GM23338 (cell line): ENCODE results near the gene PPBP. TPM values are rescaled to one million over a fixed set of nuclear protein-coding genes. Genes with fewer than 3 reads are reported as not detected.

Source experiments
- ATAC-seq: fragments of 200-7000 bp; cut with Tn5 transposase; 3 replicates; pipeline ENCODE4 v1.9.1; 2020
- DNase-seq: peaks from one replicate; pipeline ENCODE4 v3.0.0-alpha.2; 2015; ENCODE audit warnings: low spot score
- H2AFZ ChIP-seq: fragments of 200-600 bp; sonication (generic); 2 replicates; pipeline ENCODE4 v1.8.0; 2016; ENCODE audit warnings: antibody characterized with exemption, mild to moderate bottlenecking, moderate library complexity
- H3F3A ChIP-seq: fragments of 200-600 bp; sonication (generic); replicated peaks from 2 replicates; pipeline ENCODE4 v1.8.0; 2017; ENCODE audit warnings: antibody characterized with exemption, mixed run types, low read depth
- H3K27ac ChIP-seq: fragments of 200-600 bp; sonication (generic); 2 replicates; pipeline ENCODE4 v1.6.1; 2016; ENCODE audit warnings: low read depth
- H3K27me3 ChIP-seq: fragments of 200-600 bp; sonication (generic); 2 replicates; pipeline ENCODE4 v1.8.0; 2016; ENCODE audit warnings: mild to moderate bottlenecking, mixed run types, moderate library complexity; ENCODE audit not compliant: insufficient read depth
- H3K36me3 ChIP-seq: fragments of 200-600 bp; sonication (generic); 2 replicates; pipeline ENCODE4 v1.8.0; 2016; ENCODE audit warnings: mild to moderate bottlenecking; ENCODE audit not compliant: insufficient read depth
- H3K4me1 ChIP-seq: fragments of 200-600 bp; sonication (generic); 2 replicates; pipeline ENCODE4 v1.8.0; 2016; ENCODE audit warnings: mild to moderate bottlenecking, moderate library complexity; ENCODE audit not compliant: insufficient read depth
- H3K4me2 ChIP-seq: fragments of 200-600 bp; sonication (generic); 2 replicates; pipeline ENCODE4 v1.7.1; 2017; ENCODE audit warnings: mixed run types
- H3K4me3 ChIP-seq: fragments of 200-600 bp; sonication (generic); 2 replicates; pipeline ENCODE4 v1.6.1; 2016; ENCODE audit warnings: mixed run types
- H3K79me2 ChIP-seq: fragments of 200-600 bp; sonication (generic); replicated peaks from 2 replicates; pipeline ENCODE4 v1.8.0; 2017; ENCODE audit warnings: mild to moderate bottlenecking; ENCODE audit not compliant: insufficient read depth
- H3K9me2 ChIP-seq: fragments of 200-600 bp; sonication (generic); 2 replicates; pipeline ENCODE4 v1.8.0; 2017; ENCODE audit not compliant: insufficient read depth
- H4K20me1 ChIP-seq: fragments of 200-600 bp; sonication (generic); replicated peaks from 2 replicates; pipeline ENCODE4 v1.8.0; 2017; ENCODE audit warnings: mild to moderate bottlenecking; ENCODE audit not compliant: insufficient read depth
- H3K27ac Mint-ChIP-seq: 2 replicates; pipeline ENCODE4 v1.8.0; 2020; ENCODE audit warnings: inconsistent platforms, mild to moderate bottlenecking, moderate library complexity, mixed read lengths
- H3K27me3 Mint-ChIP-seq: 3 replicates; pipeline ENCODE4 v1.8.0; 2022; ENCODE audit warnings: low read depth, mild to moderate bottlenecking, moderate library complexity, mixed read lengths, inconsistent platforms; ENCODE audit not compliant: insufficient read depth, poor library complexity
- H3K36me3 Mint-ChIP-seq: 3 replicates; pipeline ENCODE4 v1.8.0; 2021; ENCODE audit warnings: low read depth, mild to moderate bottlenecking, inconsistent platforms, moderate library complexity, mixed read lengths
- H3K4me1 Mint-ChIP-seq: 3 replicates; pipeline ENCODE4 v1.8.0; 2020; ENCODE audit warnings: mild to moderate bottlenecking, inconsistent platforms, mixed read lengths
- H3K4me3 Mint-ChIP-seq: 3 replicates; pipeline ENCODE4 v1.8.0; 2021; ENCODE audit warnings: moderate library complexity, mild to moderate bottlenecking, inconsistent platforms, mixed read lengths
- H3K9me3 Mint-ChIP-seq: 3 replicates; pipeline ENCODE4 v1.8.0; 2020; ENCODE audit warnings: moderate library complexity, mild to moderate bottlenecking, inconsistent platforms, mixed read lengths
- CREB1 ChIP-seq: fragments of 250-450 bp; sonication (Bioruptor Pico); IDR thresholded peaks from 2 replicates; pipeline ENCODE4 v1.5.0; 2020; ENCODE audit warnings: low read depth, mild to moderate bottlenecking, moderate library complexity
- POLR2AphosphoS5 ChIP-seq: IDR thresholded peaks from 2 replicates; pipeline ENCODE4 v1.6.1; 2016; ENCODE audit warnings: antibody characterized with exemption, low read depth
- ZNF114 ChIP-seq: fragments of 250-450 bp; sonication (Bioruptor Pico); IDR thresholded peaks from 2 replicates; pipeline ENCODE4 v1.5.0; 2020; ENCODE audit warnings: mild to moderate bottlenecking, moderate library complexity
- polyA plus RNA-seq: library from polyadenylated mRNA; unstranded; fragments of >200 nt; fragmentation: Nextera tagmentation; extraction: Ambion mirVana; gene quantifications from 2 replicates; pipeline ENCODE4 v1.2.1, GENCODE V29; 2016
- total RNA-seq: library from RNA; depleted of rRNA; stranded (reverse); fragments of >200 nt; shearing (Covaris generic); gene quantifications from 2 replicates; pipeline ENCODE4 v1.2.3, GENCODE V29; 2014
- TF ChIP-seq, protein P1 (sequence below), 2 experiments: fragments of 200-600 bp in 1 of 2; sonication (generic) in 1 of 2; conservative IDR thresholded peaks; 2 replicates each; pipeline versions ENCODE4 v1.5.1 to v1.6.1; 2016 to 2017; ENCODE audit warnings: antibody characterized with exemption in 2 of 2, low read depth in 2 of 2, mild to moderate bottlenecking in 2 of 2, moderate library complexity in 1 of 2
- TF ChIP-seq, protein P2 (sequence below): fragments of 250-450 bp; sonication (Bioruptor Pico); IDR thresholded peaks from 2 replicates; pipeline ENCODE4 v1.5.0; 2020; ENCODE audit warnings: mild to moderate bottlenecking, moderate library complexity

Gene PPBP
- total and polyA plus RNA-seq, 2 experiments from 2014 or later, result 0.35 to 0.50 TPM

GRCh38 chr4:74037076-74037955 is 49.3 kb upstream of the PPBP start:
- no peaks in the 10 kb centered on the region for H3K9me2 ChIP-seq
- Mint-ChIP-seq H3K9me3 (no peaks in the 10 kb centered on the region), H3K4me3 (peak overlapping the region; percentile 90), H3K4me1 (peaks cover 43% of the 10 kb centered on the region), H3K27me3 (peaks cover 2% of the 10 kb centered on the region), H3K36me3 (no peaks in the 10 kb centered on the region; the same call in 1 of the 3 replicates), H3K27ac (no peak overlapping the region; the same call in 1 of the 2 replicates)
- H3K4me1 ChIP-seq, result peaks cover 32% of the 10 kb centered on the region
- DNase-seq, result peak; percentile 40
- no peaks in the 10 kb centered on the region for H3K36me3 ChIP-seq
- peak overlapping the region; percentile 77 for H3K4me2 ChIP-seq
- H4K20me1 ChIP-seq, result no peaks in the 10 kb centered on the region
- H3F3A ChIP-seq, result no peaks in the 10 kb centered on the region
- peak; percentile 7 for ATAC-seq
- no peaks in the 10 kb centered on the region for H3K79me2 ChIP-seq
- no peak overlapping the region for H2AFZ ChIP-seq
- H3K27ac ChIP-seq, result no peak overlapping the region
- TF ChIP-seq, protein P1, sequence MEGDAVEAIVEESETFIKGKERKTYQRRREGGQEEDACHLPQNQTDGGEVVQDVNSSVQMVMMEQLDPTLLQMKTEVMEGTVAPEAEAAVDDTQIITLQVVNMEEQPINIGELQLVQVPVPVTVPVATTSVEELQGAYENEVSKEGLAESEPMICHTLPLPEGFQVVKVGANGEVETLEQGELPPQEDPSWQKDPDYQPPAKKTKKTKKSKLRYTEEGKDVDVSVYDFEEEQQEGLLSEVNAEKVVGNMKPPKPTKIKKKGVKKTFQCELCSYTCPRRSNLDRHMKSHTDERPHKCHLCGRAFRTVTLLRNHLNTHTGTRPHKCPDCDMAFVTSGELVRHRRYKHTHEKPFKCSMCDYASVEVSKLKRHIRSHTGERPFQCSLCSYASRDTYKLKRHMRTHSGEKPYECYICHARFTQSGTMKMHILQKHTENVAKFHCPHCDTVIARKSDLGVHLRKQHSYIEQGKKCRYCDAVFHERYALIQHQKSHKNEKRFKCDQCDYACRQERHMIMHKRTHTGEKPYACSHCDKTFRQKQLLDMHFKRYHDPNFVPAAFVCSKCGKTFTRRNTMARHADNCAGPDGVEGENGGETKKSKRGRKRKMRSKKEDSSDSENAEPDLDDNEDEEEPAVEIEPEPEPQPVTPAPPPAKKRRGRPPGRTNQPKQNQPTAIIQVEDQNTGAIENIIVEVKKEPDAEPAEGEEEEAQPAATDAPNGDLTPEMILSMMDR (conservative IDR thresholded peaks at IDR 0.05; ENCODE audit: low read depth in 2 of 2), result 0 out of 4 replicates have a peak, but pooled peaks of 1 of the 2 experiments have one; percentile 6
- TF ChIP-seq POLR2AphosphoS5 (no peak), CREB1 (CRISPR knock-in tag) (no peak), ZNF114 (CRISPR knock-in tag) (0 out of 2 replicates have a peak, but pooled peaks have one; percentile 9)
- TF ChIP-seq, protein P2, sequence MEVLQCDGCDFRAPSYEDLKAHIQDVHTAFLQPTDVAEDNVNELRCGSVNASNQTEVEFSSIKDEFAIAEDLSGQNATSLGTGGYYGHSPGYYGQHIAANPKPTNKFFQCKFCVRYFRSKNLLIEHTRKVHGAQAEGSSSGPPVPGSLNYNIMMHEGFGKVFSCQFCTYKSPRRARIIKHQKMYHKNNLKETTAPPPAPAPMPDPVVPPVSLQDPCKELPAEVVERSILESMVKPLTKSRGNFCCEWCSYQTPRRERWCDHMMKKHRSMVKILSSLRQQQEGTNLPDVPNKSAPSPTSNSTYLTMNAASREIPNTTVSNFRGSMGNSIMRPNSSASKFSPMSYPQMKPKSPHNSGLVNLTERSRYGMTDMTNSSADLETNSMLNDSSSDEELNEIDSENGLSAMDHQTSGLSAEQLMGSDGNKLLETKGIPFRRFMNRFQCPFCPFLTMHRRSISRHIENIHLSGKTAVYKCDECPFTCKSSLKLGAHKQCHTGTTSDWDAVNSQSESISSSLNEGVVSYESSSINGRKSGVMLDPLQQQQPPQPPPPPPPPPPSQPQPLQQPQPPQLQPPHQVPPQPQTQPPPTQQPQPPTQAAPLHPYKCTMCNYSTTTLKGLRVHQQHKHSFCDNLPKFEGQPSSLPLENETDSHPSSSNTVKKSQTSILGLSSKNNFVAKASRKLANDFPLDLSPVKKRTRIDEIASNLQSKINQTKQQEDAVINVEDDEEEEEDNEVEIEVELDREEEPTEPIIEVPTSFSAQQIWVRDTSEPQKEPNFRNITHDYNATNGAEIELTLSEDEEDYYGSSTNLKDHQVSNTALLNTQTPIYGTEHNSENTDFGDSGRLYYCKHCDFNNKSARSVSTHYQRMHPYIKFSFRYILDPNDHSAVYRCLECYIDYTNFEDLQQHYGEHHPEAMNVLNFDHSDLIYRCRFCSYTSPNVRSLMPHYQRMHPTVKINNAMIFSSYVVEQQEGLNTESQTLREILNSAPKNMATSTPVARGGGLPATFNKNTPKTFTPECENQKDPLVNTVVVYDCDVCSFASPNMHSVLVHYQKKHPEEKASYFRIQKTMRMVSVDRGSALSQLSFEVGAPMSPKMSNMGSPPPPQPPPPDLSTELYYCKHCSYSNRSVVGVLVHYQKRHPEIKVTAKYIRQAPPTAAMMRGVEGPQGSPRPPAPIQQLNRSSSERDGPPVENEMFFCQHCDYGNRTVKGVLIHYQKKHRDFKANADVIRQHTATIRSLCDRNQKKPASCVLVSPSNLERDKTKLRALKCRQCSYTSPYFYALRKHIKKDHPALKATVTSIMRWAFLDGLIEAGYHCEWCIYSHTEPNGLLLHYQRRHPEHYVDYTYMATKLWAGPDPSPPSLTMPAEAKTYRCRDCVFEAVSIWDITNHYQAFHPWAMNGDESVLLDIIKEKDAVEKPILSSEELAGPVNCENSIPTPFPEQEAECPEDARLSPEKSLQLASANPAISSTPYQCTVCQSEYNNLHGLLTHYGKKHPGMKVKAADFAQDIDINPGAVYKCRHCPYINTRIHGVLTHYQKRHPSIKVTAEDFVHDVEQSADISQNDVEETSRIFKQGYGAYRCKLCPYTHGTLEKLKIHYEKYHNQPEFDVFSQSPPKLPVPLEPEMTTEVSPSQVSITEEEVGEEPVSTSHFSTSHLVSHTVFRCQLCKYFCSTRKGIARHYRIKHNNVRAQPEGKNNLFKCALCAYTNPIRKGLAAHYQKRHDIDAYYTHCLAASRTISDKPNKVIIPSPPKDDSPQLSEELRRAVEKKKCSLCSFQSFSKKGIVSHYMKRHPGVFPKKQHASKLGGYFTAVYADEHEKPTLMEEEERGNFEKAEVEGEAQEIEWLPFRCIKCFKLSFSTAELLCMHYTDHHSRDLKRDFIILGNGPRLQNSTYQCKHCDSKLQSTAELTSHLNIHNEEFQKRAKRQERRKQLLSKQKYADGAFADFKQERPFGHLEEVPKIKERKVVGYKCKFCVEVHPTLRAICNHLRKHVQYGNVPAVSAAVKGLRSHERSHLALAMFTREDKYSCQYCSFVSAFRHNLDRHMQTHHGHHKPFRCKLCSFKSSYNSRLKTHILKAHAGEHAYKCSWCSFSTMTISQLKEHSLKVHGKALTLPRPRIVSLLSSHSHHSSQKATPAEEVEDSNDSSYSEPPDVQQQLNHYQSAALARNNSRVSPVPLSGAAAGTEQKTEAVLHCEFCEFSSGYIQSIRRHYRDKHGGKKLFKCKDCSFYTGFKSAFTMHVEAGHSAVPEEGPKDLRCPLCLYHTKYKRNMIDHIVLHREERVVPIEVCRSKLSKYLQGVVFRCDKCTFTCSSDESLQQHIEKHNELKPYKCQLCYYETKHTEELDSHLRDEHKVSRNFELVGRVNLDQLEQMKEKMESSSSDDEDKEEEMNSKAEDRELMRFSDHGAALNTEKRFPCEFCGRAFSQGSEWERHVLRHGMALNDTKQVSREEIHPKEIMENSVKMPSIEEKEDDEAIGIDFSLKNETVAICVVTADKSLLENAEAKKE (CRISPR knock-in tag), result no peak
- no peaks in the 10 kb centered on the region for H3K27me3 ChIP-seq
- H3K4me3 ChIP-seq, result peak overlapping the region; percentile 76
